ENCODE measurements around the gene PPP3CA.

The PPP3CA gene

DNA sequence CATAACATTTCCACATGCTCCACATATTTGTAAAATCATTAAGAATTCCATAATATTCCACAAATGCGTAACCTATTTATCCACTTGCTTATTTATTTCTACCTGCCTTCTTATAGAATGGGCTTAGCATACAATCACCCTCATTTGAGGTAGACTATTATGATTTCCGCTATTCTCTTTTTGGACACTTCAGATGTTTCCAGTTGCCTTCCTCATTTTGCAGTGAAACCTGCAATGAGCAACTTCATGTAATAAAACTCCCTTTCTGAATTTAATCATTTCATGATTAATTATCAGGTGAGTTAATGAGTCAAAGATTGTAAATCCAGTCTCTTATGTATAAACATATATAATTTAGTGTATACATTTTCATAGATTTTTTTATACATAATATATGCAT, 58.0 kb downstream of the PPP3CA start:
- Histone ChIP-seq H3K36me3 (ENCODE audit: insufficient read depth, low read length) (no peaks in the 10 kb centered on the region), H2AFZ (ENCODE audit: low read length, unreplicated experiment) (no peak overlapping the region), H3K27me3 (ENCODE audit: insufficient read depth, low read length) (no peaks in the 10 kb centered on the region), H3K4me3 (ENCODE audit: low read depth, low read length) (no peak overlapping the region), H3K4me1 (ENCODE audit: control insufficient read depth, insufficient read depth, low read length, unreplicated experiment) (peaks cover 26% of the 10 kb centered on the region), H3K79me2 (ENCODE audit: control insufficient read depth, insufficient read depth, low read length, unreplicated experiment) (peaks cover 50% of the 10 kb centered on the region), H3K27ac (ENCODE audit: low read depth, low read length) (no peak overlapping the region)

- H3K36me3 ChIP-seq (ENCODE audit: insufficient read depth, low read length): no peaks in the 10 kb centered on the region
- H3K4me1 ChIP-seq (ENCODE audit: control insufficient read depth, insufficient read depth, low read length, unreplicated experiment): peaks cover 30% of the 10 kb centered on the region
- no peaks in the 10 kb centered on the region for H3K27me3 ChIP-seq (ENCODE audit: insufficient read depth, low read length)
- no peak overlapping the region for H3K27ac ChIP-seq (ENCODE audit: low read depth, low read length)
- H3K4me3 ChIP-seq (ENCODE audit: low read depth, low read length): peak overlapping the region; percentile 51; the same call in 1 of the 2 replicates
- H2AFZ ChIP-seq (ENCODE audit: low read length, unreplicated experiment): no peak overlapping the region
- H3K79me2 ChIP-seq (ENCODE audit: control insufficient read depth, insufficient read depth, low read length, unreplicated experiment): peaks cover 51% of the 10 kb centered on the region
Observed at GRCh38 chr4:101288365-101289145, 58.8 kb downstream of the PPP3CA start.

GRCh38 chr4:101287324-101287723, 60.0 kb downstream of the PPP3CA start:
- H2AFZ ChIP-seq (ENCODE audit: low read length, unreplicated experiment): no peak overlapping the region
- H3K27ac ChIP-seq (ENCODE audit: low read depth, low read length): no peak overlapping the region
- H3K4me1 ChIP-seq (ENCODE audit: control insufficient read depth, insufficient read depth, low read length, unreplicated experiment): peaks cover 30% of the 10 kb centered on the region
- no peak overlapping the region for H3K4me3 ChIP-seq (ENCODE audit: low read depth, low read length)
- no peaks in the 10 kb centered on the region for H3K36me3 ChIP-seq (ENCODE audit: insufficient read depth, low read length)
- peaks cover 54% of the 10 kb centered on the region for H3K79me2 ChIP-seq (ENCODE audit: control insufficient read depth, insufficient read depth, low read length, unreplicated experiment)
- H3K27me3 ChIP-seq (ENCODE audit: insufficient read depth, low read length): no peaks in the 10 kb centered on the region

DNA sequence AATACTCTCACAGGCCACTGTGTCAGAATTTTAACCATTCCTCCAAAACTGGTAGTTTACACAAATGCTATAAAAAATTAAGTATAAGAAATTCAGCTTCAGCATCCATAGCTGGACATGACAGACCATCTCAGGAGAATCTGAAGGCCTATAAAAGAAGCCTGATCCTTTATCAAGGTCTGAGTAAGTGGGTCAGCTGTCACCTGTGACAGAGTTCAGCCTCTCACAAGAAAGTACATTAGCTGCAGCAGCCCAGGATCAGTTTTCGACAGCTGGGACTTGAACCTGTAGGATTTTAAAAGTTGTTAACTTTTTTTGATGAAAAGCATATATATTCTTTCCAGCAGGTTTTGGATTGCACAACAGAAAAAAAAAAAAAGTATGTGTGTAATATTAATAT, 60.7 kb downstream of the PPP3CA start:
- Histone ChIP-seq H3K4me3 (ENCODE audit: low read depth, low read length) (no peak overlapping the region), H3K36me3 (ENCODE audit: insufficient read depth, low read length) (no peaks in the 10 kb centered on the region), H3K27ac (ENCODE audit: low read depth, low read length) (no peak overlapping the region), H2AFZ (ENCODE audit: low read length, unreplicated experiment) (no peak overlapping the region), H3K4me1 (ENCODE audit: control insufficient read depth, insufficient read depth, low read length, unreplicated experiment) (peaks cover 30% of the 10 kb centered on the region), H3K79me2 (ENCODE audit: control insufficient read depth, insufficient read depth, low read length, unreplicated experiment) (peaks cover 57% of the 10 kb centered on the region), H3K27me3 (ENCODE audit: insufficient read depth, low read length) (no peaks in the 10 kb centered on the region)

- Histone ChIP-seq H3K27ac (ENCODE audit: low read depth, low read length) (no peak overlapping the region), H3K36me3 (ENCODE audit: insufficient read depth, low read length) (no peaks in the 10 kb centered on the region), H3K4me3 (ENCODE audit: low read depth, low read length) (no peak overlapping the region), H3K79me2 (ENCODE audit: control insufficient read depth, insufficient read depth, low read length, unreplicated experiment) (peaks cover 56% of the 10 kb centered on the region), H2AFZ (ENCODE audit: low read length, unreplicated experiment) (no peak overlapping the region), H3K4me1 (ENCODE audit: control insufficient read depth, insufficient read depth, low read length, unreplicated experiment) (peaks cover 30% of the 10 kb centered on the region), H3K27me3 (ENCODE audit: insufficient read depth, low read length) (no peaks in the 10 kb centered on the region)
Observed at GRCh38 chr4:101285985-101286384, 61.3 kb downstream of the PPP3CA start.

DNA sequence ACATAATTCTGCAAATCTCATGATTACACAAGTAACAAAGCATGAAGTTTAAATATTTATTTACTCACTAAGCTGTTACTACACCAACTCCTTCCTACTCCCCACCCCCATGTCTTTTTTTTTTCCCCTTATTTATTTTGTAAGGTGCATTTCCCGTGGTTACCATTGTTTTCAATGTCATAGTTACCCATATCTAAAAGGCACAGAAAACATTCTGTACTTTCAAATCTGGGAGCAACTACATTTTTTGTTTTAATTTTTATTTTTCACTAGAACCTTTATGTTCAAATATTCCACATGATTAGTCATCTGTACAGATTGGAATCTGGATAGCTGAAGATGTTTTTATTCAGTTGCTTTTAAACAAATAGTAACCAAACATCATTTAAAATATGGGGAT, 62.8 kb downstream of the PPP3CA start:
- no peaks in the 10 kb centered on the region for H3K36me3 ChIP-seq (ENCODE audit: insufficient read depth, low read length)
- H3K4me3 ChIP-seq (ENCODE audit: low read depth, low read length): no peak overlapping the region
- H3K4me1 ChIP-seq (ENCODE audit: control insufficient read depth, insufficient read depth, low read length, unreplicated experiment): peaks cover 36% of the 10 kb centered on the region
- no peaks in the 10 kb centered on the region for H3K27me3 ChIP-seq (ENCODE audit: insufficient read depth, low read length)
- no peak overlapping the region for H2AFZ ChIP-seq (ENCODE audit: low read length, unreplicated experiment)
- peaks cover 52% of the 10 kb centered on the region for H3K79me2 ChIP-seq (ENCODE audit: control insufficient read depth, insufficient read depth, low read length, unreplicated experiment)
- H3K27ac ChIP-seq (ENCODE audit: low read depth, low read length): peak overlapping the region; percentile 76

DNA sequence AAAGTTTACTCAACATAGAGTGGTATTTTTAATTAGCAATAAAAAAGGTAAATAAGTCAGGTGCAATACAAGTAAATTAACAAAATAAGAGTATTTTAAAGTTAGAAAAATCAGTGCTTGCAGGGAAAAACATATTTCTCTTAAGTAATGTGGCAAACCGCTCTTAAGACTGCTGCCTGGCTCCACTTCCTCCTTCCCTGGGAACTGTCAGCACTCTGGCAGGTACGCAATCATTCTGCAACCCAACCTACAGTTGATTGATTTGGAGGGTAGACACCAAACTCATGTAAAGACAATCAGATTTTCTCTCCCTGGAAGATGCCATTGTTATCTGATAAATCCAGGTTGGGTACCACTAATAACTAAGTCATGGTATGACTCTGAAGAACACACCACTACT, 63.9 kb downstream of the PPP3CA start:
- no peaks in the 10 kb centered on the region for H3K36me3 ChIP-seq (ENCODE audit: insufficient read depth, low read length)
- no peak overlapping the region for H3K4me3 ChIP-seq (ENCODE audit: low read depth, low read length)
- H3K79me2 ChIP-seq (ENCODE audit: control insufficient read depth, insufficient read depth, low read length, unreplicated experiment): peaks cover 52% of the 10 kb centered on the region
- H3K27me3 ChIP-seq (ENCODE audit: insufficient read depth, low read length): no peaks in the 10 kb centered on the region
- H3K4me1 ChIP-seq (ENCODE audit: control insufficient read depth, insufficient read depth, low read length, unreplicated experiment): peaks cover 41% of the 10 kb centered on the region
- H2AFZ ChIP-seq (ENCODE audit: low read length, unreplicated experiment): no peak overlapping the region
- H3K27ac ChIP-seq (ENCODE audit: low read depth, low read length): no peak overlapping the region

DNA sequence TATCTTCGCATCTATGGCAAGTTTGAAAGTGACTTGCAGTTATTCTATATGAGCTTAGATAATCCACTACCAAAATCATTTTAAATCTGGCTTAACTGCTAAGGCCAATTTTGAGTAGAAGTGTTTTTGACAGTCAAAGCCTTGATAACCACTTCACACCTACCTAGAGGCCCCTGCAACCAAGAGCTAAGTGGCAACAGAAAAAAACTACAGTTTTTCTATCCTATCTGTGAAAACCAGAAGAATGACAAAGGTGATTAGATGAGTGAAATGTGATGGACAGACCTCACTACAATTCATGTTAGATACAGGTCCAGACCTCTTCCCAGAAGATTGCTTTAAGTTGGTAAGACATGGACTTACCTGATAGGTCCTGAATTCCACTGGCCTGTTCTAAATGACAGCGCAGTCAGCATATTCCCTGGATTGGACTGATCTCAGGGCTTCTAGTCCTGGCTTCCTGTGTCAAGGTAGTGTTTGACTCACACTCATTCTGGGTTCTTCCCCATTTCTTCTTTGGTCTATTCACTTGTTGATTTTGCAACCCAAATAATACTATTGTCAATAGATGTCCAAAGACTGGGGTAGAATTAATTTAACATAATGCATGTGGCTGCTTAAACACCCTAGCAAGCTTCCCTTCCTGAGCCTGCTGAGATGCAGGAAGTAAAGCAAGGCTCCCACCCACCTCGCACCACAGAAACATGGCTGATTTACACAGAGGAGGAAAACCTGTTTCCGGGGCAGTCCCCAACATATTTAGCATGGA, 65.1 kb downstream of the PPP3CA start:
- Histone ChIP-seq H2AFZ (ENCODE audit: low read length, unreplicated experiment) (no peak overlapping the region), H3K27me3 (ENCODE audit: insufficient read depth, low read length) (no peaks in the 10 kb centered on the region), H3K27ac (ENCODE audit: low read depth, low read length) (no peak overlapping the region), H3K36me3 (ENCODE audit: insufficient read depth, low read length) (no peaks in the 10 kb centered on the region), H3K79me2 (ENCODE audit: control insufficient read depth, insufficient read depth, low read length, unreplicated experiment) (peaks cover 53% of the 10 kb centered on the region), H3K4me3 (ENCODE audit: low read depth, low read length) (no peak overlapping the region), H3K4me1 (ENCODE audit: control insufficient read depth, insufficient read depth, low read length, unreplicated experiment) (peaks cover 52% of the 10 kb centered on the region)

- Histone ChIP-seq H3K4me3 (ENCODE audit: low read depth, low read length) (no peak overlapping the region), H3K36me3 (ENCODE audit: insufficient read depth, low read length) (no peaks in the 10 kb centered on the region), H3K4me1 (ENCODE audit: control insufficient read depth, insufficient read depth, low read length, unreplicated experiment) (peaks cover 51% of the 10 kb centered on the region), H2AFZ (ENCODE audit: low read length, unreplicated experiment) (no peak overlapping the region), H3K79me2 (ENCODE audit: control insufficient read depth, insufficient read depth, low read length, unreplicated experiment) (peaks cover 53% of the 10 kb centered on the region), H3K27me3 (ENCODE audit: insufficient read depth, low read length) (no peaks in the 10 kb centered on the region), H3K27ac (ENCODE audit: low read depth, low read length) (no peak overlapping the region)
Observed at GRCh38 chr4:101280866-101281600, 66.3 kb downstream of the PPP3CA start.

DNA sequence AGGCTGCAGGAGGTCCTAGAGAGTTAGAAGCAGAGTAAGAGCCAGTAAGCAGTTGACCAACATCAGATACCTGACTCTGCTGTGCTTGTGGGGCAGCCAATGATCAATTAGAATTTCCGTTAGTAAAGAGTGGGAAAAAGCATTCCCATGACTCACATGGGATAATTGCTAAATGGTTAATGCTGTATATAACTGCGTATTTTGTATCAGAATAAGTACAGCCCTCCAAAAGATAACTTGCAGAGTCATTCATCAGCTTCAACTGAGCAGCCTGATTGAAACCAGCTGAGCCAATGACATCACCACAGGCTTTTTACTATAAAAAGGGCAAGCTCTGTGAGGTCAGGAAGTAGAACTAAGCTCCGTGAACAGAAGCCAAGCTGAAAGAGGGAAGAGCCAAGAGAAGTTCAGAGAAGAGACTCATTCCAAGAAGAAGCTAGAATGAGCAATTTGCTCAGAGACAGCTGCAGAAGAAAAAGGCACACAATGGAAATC, 67.9 kb downstream of the PPP3CA start:
- Histone ChIP-seq H2AFZ (ENCODE audit: low read length, unreplicated experiment) (no peak overlapping the region), H3K4me1 (ENCODE audit: control insufficient read depth, insufficient read depth, low read length, unreplicated experiment) (peaks cover 39% of the 10 kb centered on the region), H3K79me2 (ENCODE audit: control insufficient read depth, insufficient read depth, low read length, unreplicated experiment) (peaks cover 56% of the 10 kb centered on the region), H3K4me3 (ENCODE audit: low read depth, low read length) (peak overlapping the region; percentile 27; the same call in 1 of the 2 replicates), H3K27ac (ENCODE audit: low read depth, low read length) (peak overlapping the region; percentile 80), H3K36me3 (ENCODE audit: insufficient read depth, low read length) (no peaks in the 10 kb centered on the region), H3K27me3 (ENCODE audit: insufficient read depth, low read length) (no peaks in the 10 kb centered on the region)
